ENCODE measurements around the gene LMBR1.
"Not testable (repeated sequence)": the region's sequence is repeated elsewhere in the genome, so short reads cannot be mapped to it uniquely, and the experiment has no call there.

LMBR1 gene

DNA sequence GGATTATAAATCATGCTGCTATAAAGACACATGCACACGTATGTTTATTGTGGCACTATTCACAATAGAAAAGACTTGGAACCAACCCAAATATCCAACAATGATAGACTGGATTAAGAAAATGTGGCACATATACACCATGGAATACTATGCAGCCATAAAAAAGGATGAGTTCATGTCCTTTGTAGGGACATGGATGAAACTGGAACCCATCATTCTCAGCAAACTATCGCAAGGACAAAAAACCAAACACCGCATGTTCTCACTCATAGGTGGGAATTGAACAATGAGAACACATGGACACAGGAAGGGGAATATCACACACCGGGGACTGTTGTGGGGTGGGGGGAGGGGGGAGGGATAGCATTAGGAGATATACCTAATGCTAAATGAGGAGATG lies 89.3 kb downstream of the LMBR1 start:
- not testable (repeated sequence) for DNase-seq (ENCODE audit: low read depth in 2 of 2, low spot score in 1 of 2)

DNA sequence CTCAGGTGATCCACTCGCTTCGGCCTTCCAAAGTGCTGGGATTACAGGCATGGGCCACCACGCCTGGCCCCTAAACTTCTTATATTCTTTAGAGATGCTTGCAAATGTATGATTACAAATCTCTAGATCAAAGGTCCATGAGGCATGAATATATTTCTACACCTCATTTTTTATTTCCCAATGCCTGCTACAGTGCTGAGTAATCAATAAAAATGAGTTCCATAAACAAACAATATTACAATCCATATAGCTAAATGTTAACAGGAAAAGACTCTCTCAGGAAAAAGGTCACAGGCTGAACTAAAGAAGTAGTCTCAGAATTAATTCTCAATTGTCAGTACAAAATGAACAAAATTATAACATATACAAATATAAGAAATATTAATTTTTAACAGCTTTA lies 90.8 kb downstream of the LMBR1 start:
- DNase-seq (ENCODE audit: low read depth in 2 of 2, low spot score in 1 of 2), result no peak

DNA sequence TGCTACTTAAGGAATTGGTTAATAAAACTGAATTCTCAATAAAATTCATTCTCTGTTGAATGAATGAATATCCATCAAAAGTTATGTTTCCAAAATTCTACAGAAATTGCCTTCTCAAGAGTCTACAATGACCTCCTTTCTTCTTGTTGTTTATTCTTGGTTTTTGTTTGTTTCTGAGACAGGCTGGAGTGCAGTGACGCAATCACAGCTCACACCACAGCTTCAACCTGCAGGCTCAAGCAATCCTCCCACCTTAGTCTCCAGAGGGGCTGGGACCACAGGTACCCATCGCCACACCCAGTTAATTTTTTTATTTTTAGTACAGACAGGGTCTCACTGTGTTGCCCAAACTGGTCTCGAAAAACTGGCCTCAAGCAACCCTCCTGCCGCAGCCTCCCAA lies 97.6 kb downstream of the LMBR1 start:
- DNase-seq (ENCODE audit: low read depth in 2 of 2, low spot score in 1 of 2), result no peak

- no peak for DNase-seq (ENCODE audit: low read depth in 2 of 2, low spot score in 1 of 2)
These were observed 99.6 kb downstream of the LMBR1 start for GRCh38 chr7:156793334-156793733.

- DNase-seq (ENCODE audit: low read depth in 2 of 2, low spot score in 1 of 2), result no peak
These were observed 100.4 kb downstream of the LMBR1 start for GRCh38 chr7:156792611-156793010.

DNA sequence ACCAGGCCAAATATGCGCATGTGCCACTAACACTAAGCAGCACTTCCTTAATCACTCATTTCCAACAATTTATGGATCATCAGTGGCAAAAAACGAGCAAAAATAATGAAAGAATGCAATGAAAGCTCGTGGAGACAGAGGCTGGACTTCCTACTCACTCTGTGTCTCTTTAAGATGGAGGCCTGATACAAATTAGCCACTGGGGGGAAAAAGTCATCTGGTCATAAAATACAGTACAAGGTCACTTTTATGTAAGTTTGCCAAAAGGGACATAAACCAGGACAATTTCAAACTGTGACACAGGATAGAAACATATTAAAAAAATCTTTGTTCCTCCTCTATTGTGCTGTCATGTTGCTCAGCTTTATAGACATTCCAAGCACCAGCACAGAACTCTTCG lies 101.7 kb downstream of the LMBR1 start:
- DNase-seq (ENCODE audit: low read depth in 2 of 2, low spot score in 1 of 2), result no peak

DNA sequence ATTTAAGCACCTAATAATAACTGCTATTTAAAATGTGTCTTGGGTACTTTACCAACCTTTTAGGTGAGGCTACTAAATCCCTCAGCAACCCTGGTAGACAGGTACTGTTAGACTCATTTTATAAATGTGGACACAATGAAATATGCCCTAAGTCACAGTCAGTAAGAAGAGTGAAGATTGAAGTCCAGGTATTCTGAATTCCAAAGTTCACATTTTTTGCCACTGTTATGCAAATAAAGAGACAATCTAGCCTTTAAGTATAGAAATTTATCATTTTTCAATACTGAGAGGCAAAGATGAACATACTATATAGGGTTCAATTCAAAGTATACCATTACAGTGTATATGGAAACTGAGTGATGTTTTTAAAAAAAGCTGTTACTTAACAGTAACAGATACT lies 102.7 kb downstream of the LMBR1 start:
- no peak for DNase-seq (ENCODE audit: low read depth in 2 of 2, low spot score in 1 of 2)

DNA sequence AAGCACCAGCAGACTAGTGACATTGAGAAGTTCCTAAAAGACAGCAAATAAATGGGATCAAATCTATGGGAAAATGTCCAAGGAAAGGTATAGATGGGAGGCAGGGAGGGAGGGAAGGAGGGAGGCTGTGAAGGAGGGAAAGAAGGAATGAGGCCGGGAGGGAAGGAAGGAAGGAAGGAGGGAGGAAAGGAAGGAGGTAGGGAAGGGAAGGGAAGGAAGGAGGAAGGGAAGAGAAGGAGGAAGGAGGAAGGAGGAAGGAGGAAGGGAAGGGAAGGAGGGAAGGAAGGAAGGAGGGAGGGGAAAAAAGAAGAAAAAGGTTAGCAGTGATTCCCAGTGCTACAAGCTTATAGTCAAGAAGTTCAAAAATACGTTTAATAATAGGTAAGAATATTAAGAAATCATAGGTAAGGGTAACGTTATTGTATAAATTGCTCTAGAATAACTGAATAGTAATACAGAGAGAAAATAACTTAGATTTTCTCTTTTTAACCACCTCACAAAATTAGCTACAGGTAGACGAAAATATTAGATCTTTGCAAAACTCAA lies 106.9 kb downstream of the LMBR1 start:
- DNase-seq (ENCODE audit: low read depth in 2 of 2, low spot score in 1 of 2), result no peak

DNA sequence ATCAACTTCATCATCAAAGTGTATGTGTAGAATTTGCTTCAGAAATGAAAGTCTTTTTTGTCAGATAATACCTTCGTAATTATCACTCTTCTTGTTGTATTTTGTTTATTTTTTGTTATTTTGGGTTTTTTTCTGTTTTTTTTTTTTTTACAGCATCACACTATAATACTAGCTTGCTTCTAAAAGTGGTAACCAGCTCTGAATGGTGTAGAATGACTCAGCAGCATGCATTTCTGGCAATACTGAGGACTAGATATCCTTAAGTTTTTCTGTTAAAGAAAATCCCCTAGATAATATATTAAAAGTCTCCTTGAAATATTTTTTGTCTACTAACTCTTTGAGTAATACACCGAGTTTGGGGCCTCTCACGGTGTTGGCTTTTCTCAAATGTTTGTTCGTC lies 109.1 kb downstream of the LMBR1 start:
- DNase-seq (ENCODE audit: low read depth in 2 of 2, low spot score in 1 of 2), result no peak

GRCh38 chr7:156781972-156782371 lies 111.0 kb downstream of the LMBR1 start:
- no peak for DNase-seq (ENCODE audit: low read depth in 2 of 2, low spot score in 1 of 2)

GRCh38 chr7:156780724-156781455 lies 112.1 kb downstream of the LMBR1 start:
- DNase-seq (ENCODE audit: low read depth in 2 of 2, low spot score in 1 of 2), result no peak

- no peak for DNase-seq (ENCODE audit: low read depth in 2 of 2, low spot score in 1 of 2)
These were observed 114.3 kb downstream of the LMBR1 start for GRCh38 chr7:156778668-156779067.

- DNase-seq (ENCODE audit: low read depth in 2 of 2, low spot score in 1 of 2), result no peak
These were observed 114.8 kb downstream of the LMBR1 start for GRCh38 chr7:156778201-156778600.

DNA sequence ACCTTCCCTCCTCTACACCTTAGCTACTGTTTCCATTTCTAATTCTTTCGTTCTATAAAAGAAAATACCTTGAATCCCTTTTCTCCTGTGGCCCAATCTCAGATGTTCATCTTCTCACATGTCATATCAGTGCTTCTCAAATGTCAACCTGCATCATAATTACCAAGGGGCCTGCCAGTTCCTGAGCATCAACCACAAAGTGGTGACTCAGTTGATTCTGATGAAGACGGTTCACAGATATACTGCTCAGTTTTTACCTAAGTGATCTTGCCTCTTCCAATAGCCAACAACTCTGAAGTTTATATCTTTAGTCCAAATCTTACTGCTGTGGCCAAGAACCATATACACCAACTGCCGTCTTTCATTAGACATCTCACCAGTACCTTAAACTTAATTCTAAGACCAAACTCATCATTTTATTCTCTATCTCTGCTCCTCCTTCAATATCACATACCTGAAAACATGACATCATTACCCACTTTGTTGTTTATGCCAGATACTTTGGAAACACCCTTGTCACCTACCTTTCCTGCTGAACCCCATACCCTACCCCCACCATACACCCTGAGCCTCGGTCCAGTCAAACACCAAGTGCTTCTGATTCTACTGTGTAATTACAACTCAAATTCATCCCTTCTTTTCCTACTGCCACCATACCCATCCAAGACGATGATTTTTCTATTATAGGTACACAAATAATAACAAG lies 115.5 kb downstream of the LMBR1 start:
- DNase-seq (ENCODE audit: low read depth in 2 of 2, low spot score in 1 of 2), result no peak

- no peak for DNase-seq (ENCODE audit: low read depth in 2 of 2, low spot score in 1 of 2)
These were observed 116.5 kb downstream of the LMBR1 start for GRCh38 chr7:156776527-156776926.

DNA sequence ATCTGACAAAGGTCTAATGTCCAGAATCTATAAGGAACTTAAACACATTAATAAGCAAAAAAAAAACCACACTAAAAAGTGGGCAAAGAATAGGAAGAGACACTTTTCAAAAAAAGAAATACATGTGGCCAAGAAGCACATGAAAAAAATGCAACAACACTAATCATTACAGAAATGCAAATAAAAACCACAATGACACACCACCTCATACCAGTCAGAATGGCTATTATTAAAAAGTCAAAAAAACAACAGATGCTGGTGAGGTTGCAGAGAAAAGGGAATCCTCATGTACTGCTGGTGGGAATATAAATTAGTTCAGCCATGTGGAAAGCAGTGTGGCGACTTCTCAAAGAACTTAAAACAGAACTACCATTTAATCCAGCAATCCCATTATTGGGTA lies 119.0 kb downstream of the LMBR1 start:
- DNase-seq (ENCODE audit: low read depth in 2 of 2, low spot score in 1 of 2), result no peak

DNA sequence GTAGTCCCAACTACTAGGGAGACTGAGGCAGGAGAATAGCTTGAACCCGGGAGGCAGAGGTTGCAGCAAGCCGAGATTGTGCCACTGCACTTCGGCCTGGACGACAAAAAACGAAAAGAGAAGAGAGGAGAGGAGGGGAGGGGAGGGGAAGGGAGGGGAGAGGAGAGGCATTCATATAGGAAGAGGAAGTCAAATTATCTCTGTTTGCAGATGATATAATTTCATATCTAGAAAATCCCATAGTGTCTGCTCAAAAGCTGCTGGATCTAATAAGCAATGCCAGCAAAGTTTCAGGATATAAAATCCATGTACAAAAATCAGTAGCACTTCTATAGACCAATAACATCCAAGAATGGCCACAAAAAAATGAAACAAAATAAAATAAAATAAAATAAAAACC lies 120.3 kb downstream of the LMBR1 start:
- no peak for DNase-seq (ENCODE audit: low read depth in 2 of 2, low spot score in 1 of 2)

- DNase-seq (ENCODE audit: low read depth in 2 of 2, low spot score in 1 of 2), result no peak
These were observed 124.1 kb downstream of the LMBR1 start for GRCh38 chr7:156768698-156769472.

GRCh38 chr7:156766666-156767065 lies 126.3 kb downstream of the LMBR1 start:
- DNase-seq (ENCODE audit: low read depth in 2 of 2, low spot score in 1 of 2), result no peak

GRCh38 chr7:156765901-156766656 lies 126.9 kb downstream of the LMBR1 start:
- no peak for DNase-seq (ENCODE audit: low read depth in 2 of 2, low spot score in 1 of 2)

- DNase-seq (ENCODE audit: low read depth in 2 of 2, low spot score in 1 of 2), result no peak
These were observed 128.2 kb downstream of the LMBR1 start for GRCh38 chr7:156764766-156765165.

Measured in stimulated activated CD8-positive, alpha-beta memory T cell treated with anti-CD3 and anti-CD28 coated beads, Interleukin-4, amount 100 ng/mL, for 4 hours (primary cell).